ENCODE measurements around the gene NTNG1. TPM values are rescaled to one million over a fixed set of nuclear protein-coding genes. Genes with fewer than 3 reads are reported as not detected.

The NTNG1 gene
- total and polyA plus RNA-seq, 2 of the 8 experiments (the other 6 are each of a cell fraction or from before 2014, with no cell fraction given) = 1.2 to 4.1 TPM

DNA sequence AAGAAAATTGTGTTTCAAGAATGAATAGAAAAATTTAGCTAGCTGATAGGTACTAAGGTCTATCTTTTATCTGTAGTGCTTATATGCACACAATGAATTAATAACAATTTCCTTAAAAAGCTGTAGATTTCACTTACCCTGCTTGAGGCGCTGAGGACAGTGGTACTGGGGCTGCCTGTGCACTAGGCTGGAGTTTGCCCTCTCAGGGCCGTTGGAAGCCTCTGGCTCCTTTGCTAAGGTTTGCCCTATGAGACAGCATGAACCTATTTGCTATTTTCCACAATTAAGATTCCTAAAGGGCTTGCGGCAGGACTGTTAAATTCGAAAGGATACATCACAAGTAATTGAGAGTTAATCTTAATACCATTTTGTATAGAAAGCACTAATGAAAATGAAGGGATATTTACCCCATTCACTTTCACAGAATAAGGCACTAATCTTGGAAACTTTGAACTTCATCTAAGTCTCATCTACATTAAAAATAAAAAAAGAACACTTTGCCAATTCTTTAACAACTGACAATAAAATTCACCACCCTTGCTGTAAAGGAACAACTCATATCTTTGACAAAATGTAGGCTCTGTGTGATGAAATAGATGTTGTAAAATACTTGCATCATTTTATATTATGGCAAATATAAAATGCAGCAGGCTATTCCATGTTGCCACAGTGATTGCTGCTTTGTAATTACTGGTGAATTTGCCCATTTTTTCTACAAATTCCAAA lies 293.0 kb downstream of the NTNG1 start:
- Histone ChIP-seq H4K91ac (replicated peaks; ENCODE audit: insufficient read length, low read length) (no peak overlapping the region), H3K79me1 (ENCODE audit: low read depth, low read length) (no peaks in the 10 kb centered on the region), H3K27me3 (replicated peaks in 1 of 4; ENCODE audit: control insufficient read depth in 3 of 4, extremely low read depth in 1 of 4, insufficient read depth in 3 of 4, low read length in 3 of 4) (no peaks in the 10 kb centered on the region), H3K27ac (ENCODE audit: low read depth, low read length) (no peak overlapping the region), H2BK120ac (replicated peaks; ENCODE audit: low read depth, low read length) (no peak overlapping the region), H4K5ac (ENCODE audit: insufficient read length, low read depth, low read length) (no peak overlapping the region), H3K14ac (ENCODE audit: insufficient read length) (no peak overlapping the region), H3K56ac (replicated peaks; ENCODE audit: insufficient read length, low read depth, low read length) (no peak overlapping the region), H3K4me1 (replicated peaks in 1 of 4; ENCODE audit: control insufficient read depth in 3 of 4, insufficient read depth in 4 of 4, low read length in 3 of 4) (peaks cover 0 to 6% (median 3%) of the 10 kb centered on the region in 4 experiments; a peak in 3 of 7 replicates), H2AK5ac (ENCODE audit: low read depth, low read length) (no peak overlapping the region), H2BK15ac (ENCODE audit: low read length) (no peak overlapping the region), H3K4ac (replicated peaks; ENCODE audit: insufficient read length, low read depth, low read length) (no peak overlapping the region), H3K4me3 (ENCODE audit: extremely low read depth in 1 of 4, insufficient read depth in 2 of 4, low read depth in 3 of 4, low read length in 4 of 4) (no peak overlapping the region), H3K9ac (replicated peaks in 1 of 4; ENCODE audit: extremely low read depth in 1 of 4, low read depth in 3 of 4, low read length in 3 of 4) (no peak overlapping the region), H2BK5ac (ENCODE audit: low read depth, low read length) (no peak overlapping the region), H3K23me2 (ENCODE audit: low read depth, low read length) (no peaks in the 10 kb centered on the region), H3K9me3 (ENCODE audit: insufficient read depth in 2 of 2, low read depth in 1 of 2, low read length in 1 of 2) (no peaks in the 10 kb centered on the region), H4K8ac (ENCODE audit: extremely low read depth, insufficient read depth, low read length) (no peak overlapping the region), H4K20me1 (replicated peaks in 1 of 2; ENCODE audit: control insufficient read depth in 1 of 2, insufficient read depth in 2 of 2, low read length in 2 of 2) (no peaks in the 10 kb centered on the region), H2BK12ac (ENCODE audit: low read depth, low read length) (no peak overlapping the region), H2AFZ (ENCODE audit: low read length) (no peak overlapping the region), H3K4me2 (ENCODE audit: insufficient read depth in 1 of 2, low read depth in 2 of 2, low read length in 2 of 2) (no peak overlapping the region), H3K79me2 (ENCODE audit: control insufficient read depth in 1 of 2, insufficient read depth in 2 of 2, low read length in 2 of 2) (no peaks in the 10 kb centered on the region), H3K23ac (ENCODE audit: insufficient read length) (no peak overlapping the region), H2BK20ac (ENCODE audit: low read length) (no peak overlapping the region), H3K36me3 (ENCODE audit: control insufficient read depth in 2 of 4, insufficient read depth in 4 of 4, low read length in 3 of 4) (no peaks in the 10 kb centered on the region), H3K18ac (ENCODE audit: extremely low read depth, low read length) (no peak overlapping the region)
- CTCF ChIA-PET (ENCODE audit: partially characterized antibody) = interaction anchor here (1.0 to 5.3 kb wide), 5 partner anchors 14 to 96 kb away, joined by 3 to 52 read pairs (median 3); no protein-coding TSS in a partner anchor
- WGBS, 2 experiments (ENCODE audit: extremely low coverage in 1 of 2, insufficient coverage in 1 of 2, insufficient read length in 1 of 2, insufficient replicate concordance in 2 of 2, low coverage in 1 of 2, low lambda C conversion rate in 2 of 2, missing lambda C conversion rate in 1 of 2) = 59% methylated on average over 4 of the region's 4 CpGs; no CpG with 5 or more reads in 1 of the 2 experiments
- FAIRE-seq = no peak
- POLR2A ChIA-PET (ENCODE audit: partially characterized antibody) = no interaction called here
- no peak for DNase-seq (ENCODE audit: low read depth in 1 of 2, low spot score in 2 of 2)
- TF ChIP-seq SIRT6 (IDR thresholded peaks at IDR 0.05; ENCODE audit: low read length) (no peak), TAF7 (optimal IDR thresholded peaks at IDR 0.05; ENCODE audit: borderline replicate concordance, low read depth, low read length) (no peak), KDM4A (IDR thresholded peaks at IDR 0.05; ENCODE audit: low read depth, low read length, severe bottlenecking) (no peak), BRCA1 (IDR thresholded peaks at IDR 0.05; ENCODE audit: low read depth, low read length) (no peak), EP300 (IDR thresholded peaks at IDR 0.05; ENCODE audit: borderline replicate concordance in 1 of 2, low read depth in 2 of 2, low read length in 2 of 2) (no peak), SIN3A (conservative IDR thresholded peaks at IDR 0.05 in 1 of 2, IDR thresholded peaks at IDR 0.05 in 1 of 2; ENCODE audit: low read depth in 1 of 2, low read length in 2 of 2) (no peak), CEBPB (IDR thresholded peaks at IDR 0.05; ENCODE audit: low read depth, low read length) (no peak), NANOG (IDR thresholded peaks at IDR 0.05; ENCODE audit: insufficient read depth, low read depth, low read length, poor library complexity, severe bottlenecking) (no peak), SP4 (IDR thresholded peaks at IDR 0.05; ENCODE audit: low read length) (no peak), NRF1 (IDR thresholded peaks at IDR 0.05; ENCODE audit: low read depth, low read length) (no peak), CHD1 (IDR thresholded peaks at IDR 0.05; ENCODE audit: low read depth, low read length) (no peak), FOSL1 (IDR thresholded peaks at IDR 0.05; ENCODE audit: insufficient read depth, low read depth, low read length) (no peak), JUN (IDR thresholded peaks at IDR 0.05; ENCODE audit: low read depth, low read length) (no peak)
